HG03442 (cell line): ENCODE results near the gene CCL25.

Experiments
- ATAC-seq: cut with Tn5 transposase; IDR thresholded peaks from one replicate; pipeline ENCODE4 v1.9.1; 2021; ENCODE audit warnings: mild to moderate bottlenecking, moderate library complexity; ENCODE audit not compliant: unreplicated experiment

CCL25 gene

DNA sequence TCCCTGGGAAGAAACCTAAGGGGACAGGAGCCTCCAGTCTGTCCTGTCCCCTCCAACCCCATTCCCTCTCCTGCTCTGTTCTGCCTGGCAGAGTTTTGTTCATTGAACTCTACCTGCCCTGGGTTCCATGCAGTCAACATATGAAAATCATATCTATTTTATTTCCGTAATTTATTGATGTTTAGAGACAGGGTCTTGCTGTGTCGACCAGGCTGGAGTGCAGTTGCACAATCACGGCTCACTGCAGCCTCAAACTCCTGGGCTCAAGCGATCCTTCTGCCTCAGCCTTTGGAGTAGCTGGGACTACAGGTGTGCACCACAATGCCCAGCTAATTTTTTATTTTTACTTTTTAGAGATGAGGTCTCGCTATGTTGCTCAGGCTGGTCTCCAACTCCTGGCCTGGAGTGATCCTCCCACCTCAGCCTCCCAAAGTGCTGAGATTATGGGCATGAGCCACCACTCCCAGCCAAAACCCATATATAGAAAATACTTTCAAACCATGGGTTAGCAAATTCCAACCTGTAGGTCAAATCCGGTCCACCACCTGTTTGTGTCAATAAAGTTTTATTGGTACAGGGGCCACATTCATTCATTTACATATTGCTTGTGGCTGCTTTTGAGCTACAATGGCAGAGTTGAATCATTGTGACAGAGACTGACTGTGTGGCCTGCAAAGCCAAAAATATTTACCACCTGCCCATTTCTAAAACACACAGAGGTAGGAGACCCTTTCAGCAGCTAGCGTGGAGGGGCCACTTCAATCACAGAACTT, 57.5 kb downstream of the CCL25 start:
- no peak for ATAC-seq

DNA sequence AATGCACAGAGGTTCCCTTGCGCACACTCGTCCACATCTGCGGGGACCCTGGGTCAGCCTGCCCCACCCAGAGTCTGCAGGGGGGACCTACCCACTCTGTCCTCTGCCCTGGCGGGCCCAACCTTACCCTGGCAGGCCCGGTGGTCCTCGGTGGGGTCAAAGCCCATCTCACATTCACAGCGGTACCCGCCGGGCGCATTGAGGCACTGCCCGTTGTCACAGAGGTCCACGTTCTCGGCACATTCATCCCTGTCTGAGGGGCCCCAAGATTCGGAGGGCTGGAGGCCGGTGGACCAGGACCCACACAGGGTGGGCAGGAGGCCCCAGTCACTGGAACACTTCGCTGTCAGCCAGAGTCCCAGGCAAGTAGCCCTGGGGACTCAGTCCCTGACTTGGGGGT, 58.4 kb downstream of the CCL25 start:
- no peak for ATAC-seq

GRCh38 chr19:8111376-8111775, 58.8 kb downstream of the CCL25 start:
- ATAC-seq, result no peak
